ENCODE data around the gene SLC6A20. TPM values are rescaled to one million over a fixed set of nuclear protein-coding genes. Genes with fewer than 3 reads are reported as not detected.

The SLC6A20 gene
- total RNA-seq, 8 experiments from 2014 or later, result 0.05 to 7.2 (median 0.34) TPM

GRCh38 chr3:45796902-45797637, 734 bp upstream of the SLC6A20 start:
- ATAC-seq (replicated peaks in 6 of 8), result no peak
- in situ Hi-C loops (cut with MboI; ENCODE audit: low pct_unique_long_range_greater_than_20kb in 2 of 9, low sequenced_read_pairs in 9 of 9, unreplicated experiment in 9 of 9), result no loop called here
- no peaks in the 10 kb centered on the region for H3K4me1 ChIP-seq (replicated peaks in 1 of 2)
- H3K27ac ChIP-seq, result no peak overlapping the region
- 0 to 83% (median 57%) methylated on average over 1 to 8 of the region's 13 CpGs for WGBS, 10 experiments
- peak overlapping the region in 3 of 5 donors; percentile 41 to 47 (median 42) for H3K4me3 ChIP-seq

GRCh38 chr3:45795509-45795881, 841 bp downstream of the SLC6A20 start:
- H3K4me3 ChIP-seq, result peak overlapping the region in 1 of 5 donors; percentile 42
- in situ Hi-C loops (cut with MboI; ENCODE audit: low pct_unique_long_range_greater_than_20kb in 2 of 9, low sequenced_read_pairs in 9 of 9, unreplicated experiment in 9 of 9), result no loop called here
- WGBS, 10 experiments, result 7 to 40% (median 22%) methylated on average over 2 to 12 of the region's 14 CpGs
- peak in 2 of 8 experiments; percentile 3 to 8 for ATAC-seq (replicated peaks in 6 of 8)
- no peak overlapping the region for H3K27ac ChIP-seq
- H3K4me1 ChIP-seq (replicated peaks in 1 of 2), result no peaks in the 10 kb centered on the region

- in situ Hi-C loops (cut with MboI; ENCODE audit: low pct_unique_long_range_greater_than_20kb in 2 of 9, low sequenced_read_pairs in 9 of 9, unreplicated experiment in 9 of 9), result no loop called here
- no peak for ATAC-seq (replicated peaks in 6 of 8)
- WGBS, 10 experiments, result 57 to 100% (median 89%) methylated on average over 1 of the region's 1 CpG; no CpG with 5 or more reads in 3 of the 10 experiments
- Histone ChIP-seq H3K4me3 (no peak overlapping the region), H3K27ac (no peak overlapping the region), H3K4me1 (replicated peaks in 1 of 2) (no peaks in the 10 kb centered on the region)
Measured at GRCh38 chr3:45794660-45795059, 1.7 kb downstream of the SLC6A20 start.

- 80 to 100% (median 100%) methylated on average over 1 to 5 of the region's 5 CpGs; no CpG with 5 or more reads in 5 of the 10 experiments for WGBS, 10 experiments
- H3K27ac ChIP-seq, result no peak overlapping the region
- H3K4me1 ChIP-seq (replicated peaks in 1 of 2), result no peaks in the 10 kb centered on the region
- in situ Hi-C loops (cut with MboI; ENCODE audit: low pct_unique_long_range_greater_than_20kb in 2 of 9, low sequenced_read_pairs in 9 of 9, unreplicated experiment in 9 of 9), result no loop called here
- no peak overlapping the region for H3K4me3 ChIP-seq
- no peak for ATAC-seq (replicated peaks in 6 of 8)
Measured at GRCh38 chr3:45794177-45794560, 2.2 kb downstream of the SLC6A20 start.

- Histone ChIP-seq H3K27ac (no peak overlapping the region), H3K4me3 (no peak overlapping the region), H3K4me1 (replicated peaks in 1 of 2) (no peaks in the 10 kb centered on the region)
- in situ Hi-C loops (cut with MboI; ENCODE audit: low pct_unique_long_range_greater_than_20kb in 2 of 9, low sequenced_read_pairs in 9 of 9, unreplicated experiment in 9 of 9), result no loop called here
- WGBS, 10 experiments, result 18 to 80% (median 63%) methylated on average over 1 to 8 of the region's 9 CpGs
- no peak for ATAC-seq (replicated peaks in 6 of 8)
Measured at GRCh38 chr3:45793482-45794176, 2.7 kb downstream of the SLC6A20 start.

- 50 to 100% (median 90%) methylated on average over 1 to 3 of the region's 7 CpGs; no CpG with 5 or more reads in 5 of the 10 experiments for WGBS, 10 experiments
- no peak for ATAC-seq (replicated peaks in 6 of 8)
- in situ Hi-C loops (cut with MboI; ENCODE audit: low pct_unique_long_range_greater_than_20kb in 2 of 9, low sequenced_read_pairs in 9 of 9, unreplicated experiment in 9 of 9), result no loop called here
- Histone ChIP-seq H3K4me3 (no peak overlapping the region), H3K4me1 (replicated peaks in 1 of 2) (no peaks in the 10 kb centered on the region), H3K27ac (no peak overlapping the region)
Measured at GRCh38 chr3:45792516-45793172, 3.7 kb downstream of the SLC6A20 start.

GRCh38 chr3:45792036-45792435, 4.3 kb downstream of the SLC6A20 start:
- in situ Hi-C loops (cut with MboI; ENCODE audit: low pct_unique_long_range_greater_than_20kb in 2 of 9, low sequenced_read_pairs in 9 of 9, unreplicated experiment in 9 of 9), result no loop called here
- WGBS, 10 experiments, result 21 to 100% (median 80%) methylated on average over 1 to 2 of the region's 2 CpGs; no CpG with 5 or more reads in 5 of the 10 experiments
- Histone ChIP-seq H3K4me3 (no peak overlapping the region), H3K27ac (no peak overlapping the region), H3K4me1 (replicated peaks in 1 of 2) (no peaks in the 10 kb centered on the region)
- ATAC-seq (replicated peaks in 6 of 8), result no peak

GRCh38 chr3:45790596-45790995, 5.7 kb downstream of the SLC6A20 start:
- ATAC-seq (replicated peaks in 6 of 8), result peak in 1 of 8 experiments; percentile 15
- Histone ChIP-seq H3K4me3 (no peak overlapping the region), H3K27ac (no peak overlapping the region), H3K4me1 (replicated peaks in 1 of 2) (no peaks in the 10 kb centered on the region)
- in situ Hi-C loops (cut with MboI; ENCODE audit: low pct_unique_long_range_greater_than_20kb in 2 of 9, low sequenced_read_pairs in 9 of 9, unreplicated experiment in 9 of 9), result no loop called here
- WGBS, 10 experiments, result 13 to 100% (median 85%) methylated on average over 1 to 2 of the region's 2 CpGs; no CpG with 5 or more reads in 2 of the 10 experiments

GRCh38 chr3:45789235-45789812, 7.0 kb downstream of the SLC6A20 start:
- Histone ChIP-seq H3K4me1 (replicated peaks in 1 of 2) (no peaks in the 10 kb centered on the region), H3K27ac (no peak overlapping the region), H3K4me3 (no peak overlapping the region)
- in situ Hi-C loops (cut with MboI; ENCODE audit: low pct_unique_long_range_greater_than_20kb in 2 of 9, low sequenced_read_pairs in 9 of 9, unreplicated experiment in 9 of 9), result no loop called here
- no peak for ATAC-seq (replicated peaks in 6 of 8)
- 23 to 95% (median 81%) methylated on average over 2 to 4 of the region's 4 CpGs for WGBS, 10 experiments

- Histone ChIP-seq H3K27ac (no peak overlapping the region), H3K4me3 (no peak overlapping the region), H3K4me1 (replicated peaks in 1 of 2) (no peaks in the 10 kb centered on the region)
- no peak for ATAC-seq (replicated peaks in 6 of 8)
- in situ Hi-C loops (cut with MboI; ENCODE audit: low pct_unique_long_range_greater_than_20kb in 2 of 9, low sequenced_read_pairs in 9 of 9, unreplicated experiment in 9 of 9), result no loop called here
- WGBS, 10 experiments, result 80 to 100% (median 92%) methylated on average over 1 to 2 of the region's 2 CpGs; no CpG with 5 or more reads in 3 of the 10 experiments
Measured at GRCh38 chr3:45787551-45787950, 8.8 kb downstream of the SLC6A20 start.

GRCh38 chr3:45786801-45787495, 9.4 kb downstream of the SLC6A20 start:
- in situ Hi-C loops (cut with MboI; ENCODE audit: low pct_unique_long_range_greater_than_20kb in 2 of 9, low sequenced_read_pairs in 9 of 9, unreplicated experiment in 9 of 9), result no loop called here
- H3K27ac ChIP-seq, result no peak overlapping the region
- WGBS, 10 experiments, result 0 to 100% (median 81%) methylated on average over 1 to 4 of the region's 4 CpGs; no CpG with 5 or more reads in 2 of the 10 experiments

GRCh38 chr3:45785605-45786150, 10.7 kb downstream of the SLC6A20 start:
- H3K27ac ChIP-seq, result no peak overlapping the region
- WGBS, 10 experiments, result 0 to 100% (median 92%) methylated on average over 1 to 3 of the region's 3 CpGs; no CpG with 5 or more reads in 3 of the 10 experiments
- ATAC-seq (replicated peaks in 6 of 8), result peak in 3 of 8 experiments; percentile 81 to 86 (median 81)
- no peaks in the 10 kb centered on the region for H3K4me1 ChIP-seq (replicated peaks in 1 of 2)
- in situ Hi-C loops (cut with MboI; ENCODE audit: low pct_unique_long_range_greater_than_20kb in 2 of 9, low sequenced_read_pairs in 9 of 9, unreplicated experiment in 9 of 9), result no loop called here
- H3K4me3 ChIP-seq, result no peak overlapping the region

More at GRCh38 chr3:45786801-45787495, 9.4 kb downstream of the SLC6A20 start:
- H3K4me3 ChIP-seq, result no peak overlapping the region
- H3K4me1 ChIP-seq (replicated peaks in 1 of 2), result no peaks in the 10 kb centered on the region
- no peak for ATAC-seq (replicated peaks in 6 of 8)

Measured in motor neuron (in vitro differentiated cells).